Upper lobe of left lung (tissue), 6 donors: ENCODE data around the gene ITGB7. TPM values are rescaled to one million over a fixed set of nuclear protein-coding genes. Genes with fewer than 3 reads are reported as not detected.

Experiments
- ATAC-seq, 2 donors: fragments of 200-7000 bp; cut with Tn5 transposase; one replicate each; pipeline ENCODE4 v1.9.1; 2022; ENCODE audit warnings: mild to moderate bottlenecking in 2 of 2, moderate library complexity in 2 of 2; ENCODE audit not compliant: low FRiP score in 2 of 2
- DNase-seq, 2 donors: peaks; one replicate each; pipeline ENCODE4 v3.0.0-alpha.2; 2019 to 2020
- H3K27ac ChIP-seq, 4 donors: fragments of 200-600 bp; sonication (generic); one replicate each; pipeline ENCODE4 v1.5.1; 2016 to 2019
- H3K27me3 ChIP-seq, 4 donors: fragments of 200-600 bp; sonication (generic); one replicate each; pipeline ENCODE4 v1.5.1; 2017 to 2019
- H3K36me3 ChIP-seq, 4 donors: fragments of 200-600 bp; sonication (generic); one replicate each; pipeline ENCODE4 v1.5.1; 2016 to 2019
- H3K4me1 ChIP-seq, 4 donors: fragments of 200-600 bp; sonication (generic); one replicate each; pipeline ENCODE4 v1.5.1; 2018 to 2019
- H3K4me3 ChIP-seq, 4 donors: fragments of 200-600 bp; sonication (generic); one replicate each; pipeline ENCODE4 v1.5.1; 2017 to 2019; ENCODE audit warnings: mild to moderate bottlenecking in 2 of 4, moderate library complexity in 1 of 4
- H3K9me3 ChIP-seq, 4 donors: fragments of 200-600 bp; sonication (generic); one replicate each; pipeline ENCODE4 v1.5.1; 2018 to 2019
- EP300 ChIP-seq, 4 donors: sonication (generic); formaldehyde crosslinking; IDR thresholded peaks; one replicate each; pipeline ENCODE4 v1.5.1; 2017; ENCODE audit warnings: antibody characterized with exemption in 4 of 4, control low read depth in 2 of 4
- POLR2A ChIP-seq, 4 donors: fragments of 450-650 bp; IDR thresholded peaks; one replicate each; pipeline ENCODE4 v1.5.1; 2016 to 2017; ENCODE audit warnings: antibody characterized with exemption in 4 of 4, mild to moderate bottlenecking in 2 of 4
- POLR2AphosphoS5 ChIP-seq, 2 donors: sonication (generic); formaldehyde crosslinking; IDR thresholded peaks; one replicate each; pipeline ENCODE4 v1.5.1; 2017; ENCODE audit warnings: antibody characterized with exemption in 2 of 2
- WGBS, 2 donors: methylation state at CpG; one replicate each; pipeline ENCODE4 v1.1.5; 2017 to 2018; 5-methylcytosine and 5-hydroxymethylcytosine counted together
- total RNA-seq, 6 donors: library from RNA; depleted of rRNA in 4 of 6; stranded (reverse); fragments of >200 nt in 4 of 6; gene quantifications; one replicate each; pipeline versions ENCODE4 v1.1.0 to v1.2.1, GENCODE V29; 2016 to 2021
- TF ChIP-seq, protein P1 (sequence below), 6 experiments: fragments of 450-650 bp in 4 of 6; fragments of 200-600 bp in 2 of 6; sonication (generic) in 2 of 6; IDR thresholded peaks; one replicate each; pipeline ENCODE4 v1.5.1; 2016 to 2019; ENCODE audit warnings: antibody characterized with exemption in 6 of 6
- donor health status: DM: no; HTN: no; CAD: no; lungs with moderate emphysema.
- donor health status: DM: no; HTN: yes; CAD: no; lungs with severe emphysema.

The ITGB7 gene
- total RNA-seq, 6 donors from 2014 or later, result 3.1 to 12.9 (median 4.7) TPM

DNA sequence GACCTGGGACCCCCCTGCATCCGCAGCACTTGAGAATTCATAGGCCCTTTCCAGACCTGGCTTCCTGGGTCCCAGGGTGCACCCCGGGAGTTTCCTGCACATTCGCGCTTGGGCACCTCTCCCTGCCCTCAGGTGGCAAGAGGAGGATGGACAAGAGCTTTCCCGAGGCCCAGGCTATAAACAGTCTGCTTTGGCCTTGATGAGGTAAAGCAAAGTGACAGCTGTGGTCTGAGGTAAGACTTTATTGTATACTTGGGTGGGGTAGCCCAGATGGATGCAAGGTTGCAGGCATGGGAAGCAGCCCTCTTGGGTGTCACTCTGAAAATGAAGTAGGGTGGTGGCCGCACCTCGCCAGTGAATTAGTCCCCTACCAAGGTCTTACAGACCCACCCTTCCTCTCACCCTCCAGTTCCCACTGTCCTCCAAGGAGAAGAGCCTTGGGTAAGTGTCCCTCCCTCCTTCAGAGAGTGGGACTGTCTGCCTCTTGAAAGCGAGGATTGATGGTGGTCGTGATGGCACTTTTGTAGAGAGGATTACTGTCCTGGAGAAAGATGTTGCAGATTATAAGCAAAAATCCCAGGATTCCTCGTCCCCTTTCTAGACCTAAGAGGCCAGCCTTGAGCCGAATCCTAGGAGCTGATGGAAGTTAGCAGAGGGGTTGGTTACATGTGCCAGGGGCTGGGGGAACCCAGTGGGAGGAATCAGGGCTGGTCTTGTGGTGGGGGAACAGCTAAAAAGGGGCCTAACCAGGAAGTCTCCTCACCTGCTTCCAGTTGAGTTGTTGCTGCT, 15.8 kb downstream of the ITGB7 start:
- Histone ChIP-seq H3K27ac (no peak overlapping the region), H3K36me3 (peaks cover 18 to 41% (median 24%) of the 10 kb centered on the region in 4 donors), H3K4me3 (no peak overlapping the region), H3K4me1 (peaks cover 0 to 9% (median 3%) of the 10 kb centered on the region in 4 donors), H3K27me3 (no peaks in the 10 kb centered on the region), H3K9me3 (no peaks in the 10 kb centered on the region)
- DNase-seq (no peak), ATAC-seq (no peak)
- no peak for TF ChIP-seq POLR2AphosphoS5 (IDR thresholded peaks at IDR 0.05)
- 86 to 88% methylated on average over 8 to 11 of the region's 11 CpGs for WGBS, 2 donors

DNA sequence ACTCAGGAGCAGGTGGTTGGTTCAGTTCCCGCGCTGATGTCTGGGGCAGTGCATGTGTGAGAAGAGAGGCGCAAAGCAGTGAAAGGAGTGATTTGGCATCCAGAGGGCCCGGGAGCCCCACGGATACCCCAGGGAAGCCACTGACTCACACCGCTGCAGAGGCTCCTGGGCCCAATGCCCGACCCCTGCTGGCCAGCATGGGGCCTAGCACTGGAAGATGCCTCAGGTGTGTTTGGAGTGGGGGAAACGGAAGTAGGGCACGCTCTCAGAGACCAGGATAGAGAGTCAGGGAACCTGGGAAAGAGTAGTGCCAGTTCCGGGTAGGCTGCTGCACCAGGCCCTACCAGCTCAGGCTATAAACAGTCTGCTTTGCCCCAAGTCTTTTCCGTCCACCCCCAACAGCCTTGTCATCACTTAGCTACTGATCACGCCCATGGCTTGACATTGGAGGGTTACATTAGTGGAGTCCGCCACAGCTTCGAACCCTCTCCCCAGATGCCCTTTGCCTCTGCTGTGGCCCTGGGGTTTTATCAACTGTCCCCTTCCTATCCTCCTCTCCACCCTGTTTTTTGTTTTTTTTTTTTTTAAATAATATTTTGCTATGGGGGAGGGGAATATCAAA, 16.8 kb downstream of the ITGB7 start:
- Histone ChIP-seq H3K9me3 (no peaks in the 10 kb centered on the region), H3K36me3 (peaks cover 24 to 51% (median 35%) of the 10 kb centered on the region in 4 donors), H3K4me3 (no peak overlapping the region), H3K27ac (no peak overlapping the region), H3K4me1 (peaks cover 0 to 7% (median 3%) of the 10 kb centered on the region in 4 donors), H3K27me3 (no peaks in the 10 kb centered on the region)
- DNase-seq, result peak; percentile 54 to 79
- peak; percentile 80 to 87 for ATAC-seq
- TF ChIP-seq POLR2AphosphoS5 (IDR thresholded peaks at IDR 0.05), result no peak
- TF ChIP-seq, protein P1, sequence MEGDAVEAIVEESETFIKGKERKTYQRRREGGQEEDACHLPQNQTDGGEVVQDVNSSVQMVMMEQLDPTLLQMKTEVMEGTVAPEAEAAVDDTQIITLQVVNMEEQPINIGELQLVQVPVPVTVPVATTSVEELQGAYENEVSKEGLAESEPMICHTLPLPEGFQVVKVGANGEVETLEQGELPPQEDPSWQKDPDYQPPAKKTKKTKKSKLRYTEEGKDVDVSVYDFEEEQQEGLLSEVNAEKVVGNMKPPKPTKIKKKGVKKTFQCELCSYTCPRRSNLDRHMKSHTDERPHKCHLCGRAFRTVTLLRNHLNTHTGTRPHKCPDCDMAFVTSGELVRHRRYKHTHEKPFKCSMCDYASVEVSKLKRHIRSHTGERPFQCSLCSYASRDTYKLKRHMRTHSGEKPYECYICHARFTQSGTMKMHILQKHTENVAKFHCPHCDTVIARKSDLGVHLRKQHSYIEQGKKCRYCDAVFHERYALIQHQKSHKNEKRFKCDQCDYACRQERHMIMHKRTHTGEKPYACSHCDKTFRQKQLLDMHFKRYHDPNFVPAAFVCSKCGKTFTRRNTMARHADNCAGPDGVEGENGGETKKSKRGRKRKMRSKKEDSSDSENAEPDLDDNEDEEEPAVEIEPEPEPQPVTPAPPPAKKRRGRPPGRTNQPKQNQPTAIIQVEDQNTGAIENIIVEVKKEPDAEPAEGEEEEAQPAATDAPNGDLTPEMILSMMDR (IDR thresholded peaks at IDR 0.05), result peak; percentile 54 to 79 (median 64)
- TF ChIP-seq EP300 (IDR thresholded peaks at IDR 0.05), result no peak
- TF ChIP-seq POLR2A (IDR thresholded peaks at IDR 0.05), result peak in 1 of 4 donors; percentile 8
- 61 to 64% methylated on average over 14 of the region's 14 CpGs for WGBS, 2 donors

DNA sequence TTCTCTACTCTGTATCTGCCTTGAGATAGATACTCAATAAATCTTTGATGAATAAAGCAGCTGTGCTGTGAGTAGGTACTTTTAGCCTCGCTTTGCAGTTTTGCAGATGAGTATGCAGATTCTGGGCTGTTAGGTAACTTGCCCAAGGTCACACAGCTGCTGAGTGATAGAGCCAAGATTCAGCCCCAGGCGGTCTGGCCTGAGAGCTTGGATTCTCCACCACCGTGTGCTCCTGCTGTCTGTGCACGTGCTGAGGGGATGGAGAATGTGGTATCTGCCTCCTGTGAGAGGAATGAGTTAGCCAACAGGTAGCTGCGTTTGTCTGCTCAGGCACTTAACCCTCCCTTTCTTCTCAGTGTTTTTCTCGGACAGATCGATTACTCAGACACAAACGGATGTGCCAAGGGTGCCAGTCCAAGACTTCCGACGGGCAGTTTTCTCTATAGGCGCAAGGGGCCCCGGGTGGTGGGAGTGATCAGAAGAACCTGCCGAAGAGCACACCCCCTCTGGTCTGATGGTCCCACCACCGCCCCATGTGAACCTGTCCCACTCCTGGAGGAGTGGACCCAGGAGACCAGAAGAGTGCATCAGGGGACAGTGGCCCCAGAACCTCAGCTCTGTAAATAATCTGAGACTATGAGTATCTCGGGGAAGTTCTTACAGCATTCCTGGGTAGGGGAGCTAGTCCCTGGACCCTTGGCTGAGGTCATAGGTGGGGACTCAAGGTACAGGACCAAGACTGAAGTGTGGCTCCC, 19.7 kb downstream of the ITGB7 start:
- ATAC-seq (no peak), DNase-seq (no peak)
- WGBS, 2 donors, result 89 to 90% methylated on average over 14 to 15 of the region's 15 CpGs
- no peak overlapping the region for H3K4me3 ChIP-seq
- H3K9me3 ChIP-seq, result no peaks in the 10 kb centered on the region
- no peak overlapping the region for H3K27ac ChIP-seq
- no peaks in the 10 kb centered on the region for H3K27me3 ChIP-seq
- H3K4me1 ChIP-seq, result peaks cover 19 to 29% (median 23%) of the 10 kb centered on the region in 4 donors
- peaks cover 37 to 79% (median 50%) of the 10 kb centered on the region in 4 donors for H3K36me3 ChIP-seq
- TF ChIP-seq EP300 (IDR thresholded peaks at IDR 0.05) (no peak), POLR2A (IDR thresholded peaks at IDR 0.05) (no peak), POLR2AphosphoS5 (IDR thresholded peaks at IDR 0.05) (no peak)
- TF ChIP-seq, protein P1 (IDR thresholded peaks at IDR 0.05), result no peak

DNA sequence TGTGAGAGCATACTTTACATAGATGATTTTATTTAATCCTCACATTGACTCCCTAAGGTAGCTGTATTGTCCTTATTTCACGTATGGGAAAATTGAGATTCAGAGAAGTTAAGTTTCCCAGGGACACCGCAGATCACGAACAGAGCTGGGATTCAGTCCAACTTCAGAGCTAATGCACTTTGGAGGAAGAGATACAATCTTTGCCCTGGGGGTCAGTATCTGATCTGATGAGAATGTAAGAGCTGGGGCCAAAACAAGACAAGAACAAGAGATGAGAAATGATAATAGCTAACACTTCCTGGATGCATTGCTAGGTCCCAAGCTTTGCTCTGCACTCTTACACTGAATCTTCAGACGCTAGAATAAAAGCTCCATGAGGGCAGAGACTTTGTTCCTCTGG, 20.3 kb downstream of the ITGB7 start:
- ATAC-seq (no peak), DNase-seq (no peak)
- 88 to 90% methylated on average over 4 of the region's 4 CpGs for WGBS, 2 donors
- Histone ChIP-seq H3K4me3 (no peak overlapping the region), H3K9me3 (no peaks in the 10 kb centered on the region), H3K27me3 (no peaks in the 10 kb centered on the region), H3K4me1 (peaks cover 25 to 35% (median 28%) of the 10 kb centered on the region in 4 donors), H3K27ac (no peak overlapping the region), H3K36me3 (peaks cover 40 to 83% (median 52%) of the 10 kb centered on the region in 4 donors)
- TF ChIP-seq, protein P1 (IDR thresholded peaks at IDR 0.05), result no peak
- TF ChIP-seq POLR2A (IDR thresholded peaks at IDR 0.05) (no peak), POLR2AphosphoS5 (IDR thresholded peaks at IDR 0.05) (no peak), EP300 (IDR thresholded peaks at IDR 0.05) (no peak)
